T-cell (primary cell): ENCODE measurements around the gene P2RY8. TPM values are rescaled to one million over a fixed set of nuclear protein-coding genes. Genes with fewer than 3 reads are reported as not detected.

Experiments used
- ATAC-seq, 4 experiments: fragments of 200-7000 bp in 3 of 4; fragments of 150-1000 bp in 1 of 4; cut with Tn5 transposase; replicated peaks in 1 of 4; 1 replicate in 3 of 4; 2 replicates in 1 of 4; pipeline ENCODE4 v1.10.0; 2021; ENCODE audit warnings: moderate library complexity in 3 of 4, mild to moderate bottlenecking in 2 of 4, moderate number of reproducible peaks in 1 of 4
- CTCF ChIA-PET, 2 donors: fragments of 300-600 bp; sonication (Branson Sonifier 250); formaldehyde crosslinking; loops; one replicate each; lab custom pipeline; 2022; ENCODE audit warnings: antibody characterized with exemption in 2 of 2; lab: Charles Lee
- POLR2A ChIA-PET, 2 donors: fragments of 300-600 bp; sonication (Branson Sonifier 250); formaldehyde crosslinking; loops; one replicate each; lab custom pipeline; 2022; ENCODE audit warnings: antibody characterized with exemption in 2 of 2; lab: Charles Lee
- DNase-seq, 35 experiments: peaks; one replicate each; pipeline versions ENCODE4 v3.0.0 to v3.0.0-alpha.2; 2013 to 2023
- H3K27ac ChIP-seq: one replicate; pipeline ENCODE4 v1.5.1; 2013; ENCODE audit warnings: low read length
- H3K27me3 ChIP-seq, 2 experiments: replicated peaks in 1 of 2; 1 replicate in 1 of 2; 2 replicates in 1 of 2; pipeline versions ENCODE4 v1.6.1 to v1.7.0; 2013; ENCODE audit warnings: low read length in 1 of 2, mixed read lengths in 1 of 2; ENCODE audit not compliant: control insufficient read depth in 2 of 2, insufficient read depth in 2 of 2; ENCODE audit errors: extremely low read depth in 1 of 2
- H3K36me3 ChIP-seq, 2 donors: 1 replicate in 1 of 2; 2 replicates in 1 of 2; pipeline versions ENCODE4 v1.6.1 to v1.7.0; 2013; ENCODE audit warnings: low read length in 1 of 2; ENCODE audit not compliant: control insufficient read depth in 2 of 2, insufficient read depth in 1 of 2; ENCODE audit errors: extremely low read depth in 1 of 2
- H3K4me1 ChIP-seq, 2 experiments: 1 replicate in 1 of 2; 2 replicates in 1 of 2; pipeline versions ENCODE4 v1.6.1 to v1.7.0; 2013; ENCODE audit warnings: low read length in 2 of 2, mixed read lengths in 1 of 2; ENCODE audit not compliant: insufficient read depth in 2 of 2, control insufficient read depth in 1 of 2; ENCODE audit errors: extremely low read depth in 1 of 2
- H3K4me3 ChIP-seq, 2 donors: 1 replicate in 1 of 2; 2 replicates in 1 of 2; pipeline versions ENCODE4 v1.5.1 to v1.7.0; 2013; ENCODE audit warnings: mild to moderate bottlenecking in 2 of 2, low read length in 1 of 2, moderate library complexity in 1 of 2; ENCODE audit not compliant: control insufficient read depth in 1 of 2; ENCODE audit errors: extremely low read depth in 1 of 2
- H3K9me3 ChIP-seq: 2 replicates; pipeline ENCODE4 v1.7.0; 2013
- H3K27ac Mint-ChIP-seq, 2 donors: one replicate each; pipeline ENCODE4 v1.8.0; 2020 to 2021; ENCODE audit warnings: mild to moderate bottlenecking in 2 of 2, mixed read lengths in 2 of 2
- H3K27me3 Mint-ChIP-seq, 2 donors: one replicate each; pipeline ENCODE4 v1.8.0; 2021 to 2022; ENCODE audit warnings: mixed read lengths in 2 of 2
- H3K36me3 Mint-ChIP-seq: one replicate; pipeline ENCODE4 v1.8.0; 2021; ENCODE audit warnings: mixed read lengths
- H3K4me1 Mint-ChIP-seq, 3 donors: one replicate each; pipeline ENCODE4 v1.8.0; 2020 to 2022; ENCODE audit warnings: mixed read lengths in 3 of 3, mild to moderate bottlenecking in 1 of 3
- H3K4me3 Mint-ChIP-seq, 3 donors: one replicate each; pipeline ENCODE4 v1.8.0; 2020 to 2022; ENCODE audit warnings: mild to moderate bottlenecking in 3 of 3, mixed read lengths in 3 of 3, moderate library complexity in 3 of 3
- H3K9me3 Mint-ChIP-seq, 3 donors: one replicate each; pipeline ENCODE4 v1.8.0; 2020 to 2022; ENCODE audit warnings: mixed read lengths in 3 of 3
- WGBS: methylation state at CpG from one replicate; pipeline ENCODE4 v1.1.5; 2013; ENCODE audit warnings: missing lambda C conversion rate; ENCODE audit not compliant: insufficient coverage; 5-methylcytosine and 5-hydroxymethylcytosine counted together
- total RNA-seq, 35 experiments: library from RNA in 6 of 35; stranded (reverse) in 6 of 35; fragments of 120-200 nt in 1 of 35; gene quantifications; one replicate each; pipeline versions ENCODE4 v1.2.1 to v1.2.4 and lab custom pipeline; 2013 to 2026

The P2RY8 gene
- total RNA-seq, 5 donors from 2014 or later (not counting 1 experiment from before 2014, with no cell fraction given): 114 to 219 (median 182) TPM

DNA sequence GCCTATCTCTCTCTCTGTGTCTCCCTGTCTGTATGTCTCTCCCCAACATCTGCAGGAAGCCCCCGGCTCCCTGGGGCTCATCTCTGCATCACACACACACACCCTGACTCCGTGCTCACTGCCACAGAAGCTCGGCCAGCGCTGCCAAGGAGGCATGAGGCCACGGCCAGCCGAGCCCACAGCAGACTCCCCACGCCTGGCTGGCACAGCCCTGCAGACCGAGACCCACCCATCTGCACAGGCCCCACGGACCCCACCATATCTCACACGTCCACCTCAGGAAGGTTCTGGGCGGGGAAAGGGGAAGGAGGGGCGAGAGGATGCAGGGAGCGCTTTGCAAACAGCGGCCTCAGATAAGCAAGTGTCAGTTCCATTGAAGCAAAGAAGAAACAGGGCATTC lies 116.6 kb downstream of the P2RY8 start:
- ATAC-seq (no peak), DNase-seq (no peak)
- H3K27me3 ChIP-seq: no peaks in the 10 kb centered on the region
- H3K9me3 Mint-ChIP-seq: peaks cover 14 to 21% (median 16%) of the 10 kb centered on the region in 3 donors
- H3K4me1 Mint-ChIP-seq: peaks cover 0 to 18% (median 0%) of the 10 kb centered on the region in 3 donors
- no peaks in the 10 kb centered on the region for H3K4me1 ChIP-seq
- ChIA-PET CTCF (no interaction called here), POLR2A (no interaction called here)
- H3K9me3 ChIP-seq: no peaks in the 10 kb centered on the region
- no peak overlapping the region for H3K27ac ChIP-seq
- no peaks in the 10 kb centered on the region for H3K27me3 Mint-ChIP-seq
- peaks cover 31 to 34% of the 10 kb centered on the region in 2 donors for H3K36me3 ChIP-seq
- 85% methylated on average over 4 of the region's 14 CpGs for WGBS
- no peak overlapping the region for H3K4me3 Mint-ChIP-seq
- no peak overlapping the region for H3K27ac Mint-ChIP-seq
- H3K4me3 ChIP-seq: no peak overlapping the region
- H3K36me3 Mint-ChIP-seq: peaks cover 45% of the 10 kb centered on the region

DNA sequence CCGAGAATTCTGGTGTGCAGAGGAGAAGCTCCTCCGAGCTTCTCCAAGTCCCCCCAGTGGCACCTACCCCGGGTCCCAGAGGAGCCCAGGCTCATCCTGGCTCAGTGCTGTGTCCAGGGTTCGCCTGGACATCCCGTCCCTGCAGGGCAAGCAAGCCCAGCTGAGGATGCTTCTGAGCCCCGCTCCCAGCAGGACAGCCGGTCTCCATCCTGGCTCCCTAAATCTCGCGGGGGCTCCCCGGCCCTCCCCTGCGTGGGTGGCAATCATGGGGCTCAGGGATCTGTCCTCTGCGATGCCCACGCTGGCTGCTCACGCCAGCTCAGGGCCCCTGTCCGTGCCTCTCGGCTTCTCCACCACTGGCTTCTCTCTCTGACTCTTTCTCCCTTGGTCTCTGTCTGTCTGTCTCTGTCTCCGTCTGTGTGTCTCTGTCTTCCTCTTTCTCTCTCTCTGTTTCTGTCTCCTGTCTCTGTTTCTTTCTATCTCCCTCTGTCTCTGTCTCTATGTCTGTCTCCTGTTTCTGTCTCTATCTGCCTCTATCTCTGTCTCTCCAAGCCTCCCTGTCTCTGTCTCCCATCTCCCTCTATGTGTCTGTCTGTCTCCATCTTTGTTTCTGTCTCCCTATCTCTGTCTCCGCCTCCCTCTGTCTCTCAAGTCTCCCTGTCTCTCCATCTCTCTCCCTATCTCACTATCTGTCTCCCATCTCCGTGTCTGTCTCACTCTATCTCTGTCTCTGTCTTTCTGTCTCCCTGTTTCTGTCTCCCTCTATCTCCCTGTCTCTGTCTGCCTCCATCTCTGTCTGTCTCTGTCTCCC lies 117.2 kb downstream of the P2RY8 start:
- peaks cover 11 to 17% (median 13%) of the 10 kb centered on the region in 3 donors for H3K9me3 Mint-ChIP-seq
- Histone ChIP-seq H3K36me3 (peaks cover 28 to 31% of the 10 kb centered on the region in 2 donors), H3K4me1 (no peaks in the 10 kb centered on the region), H3K9me3 (no peaks in the 10 kb centered on the region), H3K27ac (no peak overlapping the region), H3K4me3 (no peak overlapping the region), H3K27me3 (no peaks in the 10 kb centered on the region)
- WGBS: 94% methylated on average over 19 of the region's 19 CpGs
- ATAC-seq (peak in 1 of 4 experiments; percentile 11), DNase-seq (no peak)
- H3K36me3 Mint-ChIP-seq: peaks cover 40% of the 10 kb centered on the region
- H3K4me1 Mint-ChIP-seq: peaks cover 0 to 12% (median 0%) of the 10 kb centered on the region in 3 donors
- CTCF ChIA-PET: no interaction called here
- no peaks in the 10 kb centered on the region for H3K27me3 Mint-ChIP-seq
- H3K27ac Mint-ChIP-seq: peak overlapping the region; percentile 25 to 36
- POLR2A ChIA-PET: no interaction called here
- no peak overlapping the region for H3K4me3 Mint-ChIP-seq

DNA sequence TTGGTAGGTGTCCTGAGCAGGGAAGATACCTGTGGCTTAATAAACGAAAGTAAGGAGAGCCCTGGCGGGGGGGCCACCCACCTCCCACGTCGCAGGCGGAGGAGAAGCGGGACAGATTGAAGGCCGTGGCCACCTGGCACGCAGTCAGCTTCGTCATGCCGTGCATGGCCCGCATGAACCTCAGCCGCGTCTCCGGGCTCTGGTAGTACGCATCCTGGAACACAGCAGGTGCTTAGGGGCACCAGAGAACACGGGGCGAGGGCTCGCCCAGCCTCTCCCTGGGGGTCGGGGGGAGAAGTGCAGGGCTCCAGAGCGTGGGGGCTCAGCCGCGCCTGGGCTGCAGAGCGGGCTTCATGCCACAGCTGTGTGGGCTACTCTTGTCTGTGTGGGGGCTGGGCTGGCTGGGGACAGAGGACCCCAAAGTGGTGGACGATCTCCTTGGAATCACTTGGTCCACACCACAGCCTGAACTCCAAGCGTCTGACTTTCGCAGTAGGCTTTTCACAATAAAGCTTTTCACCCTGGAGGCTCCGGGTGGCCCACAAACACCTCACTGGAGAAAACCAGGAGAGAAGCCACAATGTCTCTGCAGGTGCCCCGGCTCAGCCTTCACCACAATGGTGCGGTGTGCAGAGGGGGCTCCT lies 118.0 kb downstream of the P2RY8 start:
- ChIA-PET CTCF (no interaction called here), POLR2A (no interaction called here)
- WGBS: 98% methylated on average over 27 of the region's 29 CpGs
- no peak overlapping the region for H3K4me3 Mint-ChIP-seq
- H3K4me1 Mint-ChIP-seq: peaks cover 0 to 10% (median 0%) of the 10 kb centered on the region in 3 donors
- DNase-seq (no peak), ATAC-seq (peak in 1 of 4 experiments; percentile 13)
- H3K27ac Mint-ChIP-seq: no peak overlapping the region
- Histone ChIP-seq H3K27ac (no peak overlapping the region), H3K4me1 (no peaks in the 10 kb centered on the region), H3K36me3 (peaks cover 28 to 36% of the 10 kb centered on the region in 2 donors), H3K27me3 (no peaks in the 10 kb centered on the region), H3K9me3 (no peaks in the 10 kb centered on the region), H3K4me3 (no peak overlapping the region)
- no peaks in the 10 kb centered on the region for H3K27me3 Mint-ChIP-seq
- H3K9me3 Mint-ChIP-seq: peaks cover 11 to 12% (median 12%) of the 10 kb centered on the region in 3 donors
- H3K36me3 Mint-ChIP-seq: peaks cover 37% of the 10 kb centered on the region

DNA sequence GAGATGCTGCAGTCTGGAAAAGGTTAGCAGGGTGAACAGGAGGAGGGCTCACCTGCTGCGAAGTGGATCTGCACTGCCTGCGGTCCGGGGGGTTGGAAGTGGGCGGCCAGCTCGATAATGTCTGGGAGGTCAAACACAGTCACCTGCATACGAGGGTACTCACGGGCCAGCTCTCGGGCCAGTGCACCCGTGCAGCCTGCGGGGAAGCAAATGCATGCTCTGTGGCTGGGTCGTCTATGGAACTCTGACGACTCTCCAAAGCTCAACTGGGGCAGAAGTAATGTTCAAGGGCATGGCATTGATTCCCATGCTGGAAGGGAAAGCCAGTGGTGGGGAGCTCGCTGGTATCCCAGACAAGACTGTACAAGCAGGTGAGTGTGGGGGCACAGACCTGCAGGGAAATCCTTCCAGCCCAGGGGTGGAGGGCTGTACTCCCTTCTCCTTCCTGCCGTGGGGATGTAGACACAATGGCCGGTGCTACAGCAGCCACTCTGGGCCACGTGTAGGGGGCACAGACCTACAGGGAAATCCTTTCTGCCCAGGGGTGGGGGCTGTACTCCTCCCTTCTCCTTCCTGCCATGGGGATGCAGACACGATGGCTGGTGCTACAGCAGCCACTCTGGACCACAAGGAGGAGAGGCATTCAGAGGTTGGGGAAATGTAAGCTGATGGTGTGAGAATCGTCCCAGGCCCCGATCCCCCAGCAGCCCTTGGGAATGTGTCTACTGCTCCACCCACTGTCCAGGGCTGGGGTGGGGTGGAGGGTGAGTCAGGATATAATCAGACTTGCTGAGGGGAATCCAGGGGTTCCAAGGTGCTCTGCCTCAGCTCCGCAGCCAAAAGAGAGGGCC lies 118.8 kb downstream of the P2RY8 start:
- Histone ChIP-seq H3K4me1 (no peaks in the 10 kb centered on the region), H3K27me3 (no peaks in the 10 kb centered on the region), H3K4me3 (no peak overlapping the region), H3K27ac (no peak overlapping the region), H3K36me3 (peaks cover 32 to 42% of the 10 kb centered on the region in 2 donors), H3K9me3 (no peaks in the 10 kb centered on the region)
- Mint-ChIP-seq H3K9me3 (peaks cover 8 to 12% (median 11%) of the 10 kb centered on the region in 3 donors), H3K4me1 (peaks cover 0 to 15% (median 0%) of the 10 kb centered on the region in 3 donors), H3K27ac (no peak overlapping the region), H3K4me3 (no peak overlapping the region), H3K36me3 (peaks cover 38% of the 10 kb centered on the region), H3K27me3 (no peaks in the 10 kb centered on the region)
- no peak for ATAC-seq
- WGBS: 98% methylated on average over 15 of the region's 20 CpGs
- ChIA-PET POLR2A (no interaction called here), CTCF (no interaction called here)
- DNase-seq: no peak

DNA sequence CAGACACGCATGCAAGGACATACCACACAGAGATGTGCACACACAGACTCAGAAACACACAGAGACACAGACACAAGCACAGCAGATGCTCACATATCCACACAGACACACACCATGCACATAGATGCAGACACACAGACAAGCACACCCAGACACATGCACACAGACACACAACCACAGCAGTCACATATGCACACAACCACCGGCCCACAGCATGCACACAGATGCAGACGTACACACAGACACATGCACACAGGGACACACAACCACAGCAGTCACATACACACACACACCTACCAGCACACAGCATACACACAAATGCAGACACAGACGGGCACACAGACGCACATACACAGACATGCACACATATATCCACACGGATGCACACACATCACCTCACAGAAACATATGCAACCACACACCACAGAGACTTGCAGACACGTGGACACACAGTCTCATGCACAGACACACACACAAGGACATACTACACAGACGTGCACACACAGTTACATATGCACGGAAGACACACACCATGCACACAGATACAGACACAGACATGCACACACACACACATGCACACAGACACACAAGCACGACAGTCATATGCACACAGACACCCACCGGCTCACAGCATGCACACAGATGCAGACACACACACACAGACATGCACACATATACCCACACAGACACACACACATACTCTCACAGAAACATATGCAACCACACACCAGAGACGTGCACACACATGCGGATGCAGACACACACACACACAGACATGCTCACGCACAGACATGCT lies 119.8 kb downstream of the P2RY8 start:
- peaks cover 26 to 42% of the 10 kb centered on the region in 2 donors for H3K36me3 ChIP-seq
- no peak for DNase-seq

More for the DNA sequence above, 119.8 kb downstream of the P2RY8 start:
- Histone ChIP-seq H3K27me3 (no peaks in the 10 kb centered on the region), H3K4me1 (no peaks in the 10 kb centered on the region), H3K4me3 (no peak overlapping the region), H3K27ac (no peak overlapping the region), H3K9me3 (no peaks in the 10 kb centered on the region)
- Mint-ChIP-seq H3K9me3 (peaks cover 6 to 8% (median 7%) of the 10 kb centered on the region in 3 donors), H3K4me1 (peaks cover 0 to 15% (median 0%) of the 10 kb centered on the region in 3 donors), H3K27ac (no peak overlapping the region), H3K4me3 (no peak overlapping the region), H3K27me3 (no peaks in the 10 kb centered on the region), H3K36me3 (peaks cover 39% of the 10 kb centered on the region)
- CTCF ChIA-PET: no interaction called here
- ATAC-seq: peak in 1 of 4 experiments; percentile 14
- POLR2A ChIA-PET: no interaction called here
- WGBS: 84% methylated on average over 14 of the region's 14 CpGs
